ENCODE measurements around the gene TUT4. TPM values are rescaled to one million over a fixed set of nuclear protein-coding genes. Genes with fewer than 3 reads are reported as not detected.
A peak's percentile ranks its signal among the peaks of the same experiment; 100 is the strongest.

The TUT4 gene
- total and polyA plus RNA-seq, 2 experiments from 2014 or later: 69.9 to 116 TPM

DNA sequence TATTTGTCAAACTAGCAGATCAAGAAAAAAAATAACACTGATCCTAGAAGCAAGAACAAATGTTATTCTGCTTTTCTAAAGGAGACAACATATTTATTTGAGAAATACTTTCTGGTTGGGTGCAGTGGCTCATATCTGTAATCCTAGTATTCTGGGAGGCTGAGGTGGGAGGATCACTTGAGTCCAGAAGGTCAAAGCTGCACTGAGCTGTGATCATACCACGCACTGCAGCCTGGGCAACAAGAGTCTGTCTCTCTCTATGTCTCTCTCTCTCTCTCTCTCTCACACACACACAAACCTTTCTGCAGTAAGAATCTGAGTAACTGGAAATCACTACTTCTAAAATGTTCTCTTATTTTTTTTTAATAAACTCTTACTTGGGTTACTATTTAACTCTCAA is 117.2 kb downstream of the TUT4 start:
- Histone ChIP-seq H4K20me1 (replicated peaks; ENCODE audit: insufficient read depth) (no peaks in the 10 kb centered on the region), H2AFZ (no peak overlapping the region), H3K4me3 (no peak overlapping the region), H3K9me2 (ENCODE audit: insufficient read depth) (no peaks in the 10 kb centered on the region), H3K79me2 (replicated peaks; ENCODE audit: insufficient read depth) (no peaks in the 10 kb centered on the region), H3K27me3 (ENCODE audit: insufficient read depth) (no peaks in the 10 kb centered on the region), H3K27ac (ENCODE audit: low read depth) (peak overlapping the region; percentile 57; the same call in 1 of the 2 replicates), H3K4me1 (ENCODE audit: insufficient read depth) (peaks cover 9% of the 10 kb centered on the region), H3F3A (replicated peaks; ENCODE audit: low read depth) (no peaks in the 10 kb centered on the region), H3K4me2 (no peak overlapping the region), H3K36me3 (ENCODE audit: insufficient read depth) (peaks cover 8% of the 10 kb centered on the region; the same call in 1 of the 2 replicates)
- Mint-ChIP-seq H3K36me3 (ENCODE audit: low read depth) (peaks cover 22% of the 10 kb centered on the region), H3K27ac (no peak overlapping the region), H3K27me3 (ENCODE audit: insufficient read depth, low read depth, poor library complexity) (peaks cover 3% of the 10 kb centered on the region), H3K9me3 (no peaks in the 10 kb centered on the region), H3K4me3 (no peak overlapping the region), H3K4me1 (peaks cover 12% of the 10 kb centered on the region; the same call in 2 of the 3 replicates)
- ATAC-seq (no peak), DNase-seq (ENCODE audit: low spot score) (no peak)
- TF ChIP-seq, protein P1, sequence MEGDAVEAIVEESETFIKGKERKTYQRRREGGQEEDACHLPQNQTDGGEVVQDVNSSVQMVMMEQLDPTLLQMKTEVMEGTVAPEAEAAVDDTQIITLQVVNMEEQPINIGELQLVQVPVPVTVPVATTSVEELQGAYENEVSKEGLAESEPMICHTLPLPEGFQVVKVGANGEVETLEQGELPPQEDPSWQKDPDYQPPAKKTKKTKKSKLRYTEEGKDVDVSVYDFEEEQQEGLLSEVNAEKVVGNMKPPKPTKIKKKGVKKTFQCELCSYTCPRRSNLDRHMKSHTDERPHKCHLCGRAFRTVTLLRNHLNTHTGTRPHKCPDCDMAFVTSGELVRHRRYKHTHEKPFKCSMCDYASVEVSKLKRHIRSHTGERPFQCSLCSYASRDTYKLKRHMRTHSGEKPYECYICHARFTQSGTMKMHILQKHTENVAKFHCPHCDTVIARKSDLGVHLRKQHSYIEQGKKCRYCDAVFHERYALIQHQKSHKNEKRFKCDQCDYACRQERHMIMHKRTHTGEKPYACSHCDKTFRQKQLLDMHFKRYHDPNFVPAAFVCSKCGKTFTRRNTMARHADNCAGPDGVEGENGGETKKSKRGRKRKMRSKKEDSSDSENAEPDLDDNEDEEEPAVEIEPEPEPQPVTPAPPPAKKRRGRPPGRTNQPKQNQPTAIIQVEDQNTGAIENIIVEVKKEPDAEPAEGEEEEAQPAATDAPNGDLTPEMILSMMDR (conservative IDR thresholded peaks at IDR 0.05; ENCODE audit: low read depth in 2 of 2): no peak
- TF ChIP-seq, protein P2, sequence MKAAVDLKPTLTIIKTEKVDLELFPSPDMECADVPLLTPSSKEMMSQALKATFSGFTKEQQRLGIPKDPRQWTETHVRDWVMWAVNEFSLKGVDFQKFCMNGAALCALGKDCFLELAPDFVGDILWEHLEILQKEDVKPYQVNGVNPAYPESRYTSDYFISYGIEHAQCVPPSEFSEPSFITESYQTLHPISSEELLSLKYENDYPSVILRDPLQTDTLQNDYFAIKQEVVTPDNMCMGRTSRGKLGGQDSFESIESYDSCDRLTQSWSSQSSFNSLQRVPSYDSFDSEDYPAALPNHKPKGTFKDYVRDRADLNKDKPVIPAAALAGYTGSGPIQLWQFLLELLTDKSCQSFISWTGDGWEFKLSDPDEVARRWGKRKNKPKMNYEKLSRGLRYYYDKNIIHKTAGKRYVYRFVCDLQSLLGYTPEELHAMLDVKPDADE (IDR thresholded peaks at IDR 0.05): no peak
- TF ChIP-seq, protein P3, sequence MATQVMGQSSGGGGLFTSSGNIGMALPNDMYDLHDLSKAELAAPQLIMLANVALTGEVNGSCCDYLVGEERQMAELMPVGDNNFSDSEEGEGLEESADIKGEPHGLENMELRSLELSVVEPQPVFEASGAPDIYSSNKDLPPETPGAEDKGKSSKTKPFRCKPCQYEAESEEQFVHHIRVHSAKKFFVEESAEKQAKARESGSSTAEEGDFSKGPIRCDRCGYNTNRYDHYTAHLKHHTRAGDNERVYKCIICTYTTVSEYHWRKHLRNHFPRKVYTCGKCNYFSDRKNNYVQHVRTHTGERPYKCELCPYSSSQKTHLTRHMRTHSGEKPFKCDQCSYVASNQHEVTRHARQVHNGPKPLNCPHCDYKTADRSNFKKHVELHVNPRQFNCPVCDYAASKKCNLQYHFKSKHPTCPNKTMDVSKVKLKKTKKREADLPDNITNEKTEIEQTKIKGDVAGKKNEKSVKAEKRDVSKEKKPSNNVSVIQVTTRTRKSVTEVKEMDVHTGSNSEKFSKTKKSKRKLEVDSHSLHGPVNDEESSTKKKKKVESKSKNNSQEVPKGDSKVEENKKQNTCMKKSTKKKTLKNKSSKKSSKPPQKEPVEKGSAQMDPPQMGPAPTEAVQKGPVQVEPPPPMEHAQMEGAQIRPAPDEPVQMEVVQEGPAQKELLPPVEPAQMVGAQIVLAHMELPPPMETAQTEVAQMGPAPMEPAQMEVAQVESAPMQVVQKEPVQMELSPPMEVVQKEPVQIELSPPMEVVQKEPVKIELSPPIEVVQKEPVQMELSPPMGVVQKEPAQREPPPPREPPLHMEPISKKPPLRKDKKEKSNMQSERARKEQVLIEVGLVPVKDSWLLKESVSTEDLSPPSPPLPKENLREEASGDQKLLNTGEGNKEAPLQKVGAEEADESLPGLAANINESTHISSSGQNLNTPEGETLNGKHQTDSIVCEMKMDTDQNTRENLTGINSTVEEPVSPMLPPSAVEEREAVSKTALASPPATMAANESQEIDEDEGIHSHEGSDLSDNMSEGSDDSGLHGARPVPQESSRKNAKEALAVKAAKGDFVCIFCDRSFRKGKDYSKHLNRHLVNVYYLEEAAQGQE (IDR thresholded peaks at IDR 0.05; ENCODE audit: unreplicated experiment): no peak
- no peak for TF ChIP-seq POLR2AphosphoS5 (IDR thresholded peaks at IDR 0.05; ENCODE audit: low read depth)
- TF ChIP-seq STAT1 (IDR thresholded peaks at IDR 0.05; ENCODE audit: unreplicated experiment): no peak
- TF ChIP-seq, protein P4, sequence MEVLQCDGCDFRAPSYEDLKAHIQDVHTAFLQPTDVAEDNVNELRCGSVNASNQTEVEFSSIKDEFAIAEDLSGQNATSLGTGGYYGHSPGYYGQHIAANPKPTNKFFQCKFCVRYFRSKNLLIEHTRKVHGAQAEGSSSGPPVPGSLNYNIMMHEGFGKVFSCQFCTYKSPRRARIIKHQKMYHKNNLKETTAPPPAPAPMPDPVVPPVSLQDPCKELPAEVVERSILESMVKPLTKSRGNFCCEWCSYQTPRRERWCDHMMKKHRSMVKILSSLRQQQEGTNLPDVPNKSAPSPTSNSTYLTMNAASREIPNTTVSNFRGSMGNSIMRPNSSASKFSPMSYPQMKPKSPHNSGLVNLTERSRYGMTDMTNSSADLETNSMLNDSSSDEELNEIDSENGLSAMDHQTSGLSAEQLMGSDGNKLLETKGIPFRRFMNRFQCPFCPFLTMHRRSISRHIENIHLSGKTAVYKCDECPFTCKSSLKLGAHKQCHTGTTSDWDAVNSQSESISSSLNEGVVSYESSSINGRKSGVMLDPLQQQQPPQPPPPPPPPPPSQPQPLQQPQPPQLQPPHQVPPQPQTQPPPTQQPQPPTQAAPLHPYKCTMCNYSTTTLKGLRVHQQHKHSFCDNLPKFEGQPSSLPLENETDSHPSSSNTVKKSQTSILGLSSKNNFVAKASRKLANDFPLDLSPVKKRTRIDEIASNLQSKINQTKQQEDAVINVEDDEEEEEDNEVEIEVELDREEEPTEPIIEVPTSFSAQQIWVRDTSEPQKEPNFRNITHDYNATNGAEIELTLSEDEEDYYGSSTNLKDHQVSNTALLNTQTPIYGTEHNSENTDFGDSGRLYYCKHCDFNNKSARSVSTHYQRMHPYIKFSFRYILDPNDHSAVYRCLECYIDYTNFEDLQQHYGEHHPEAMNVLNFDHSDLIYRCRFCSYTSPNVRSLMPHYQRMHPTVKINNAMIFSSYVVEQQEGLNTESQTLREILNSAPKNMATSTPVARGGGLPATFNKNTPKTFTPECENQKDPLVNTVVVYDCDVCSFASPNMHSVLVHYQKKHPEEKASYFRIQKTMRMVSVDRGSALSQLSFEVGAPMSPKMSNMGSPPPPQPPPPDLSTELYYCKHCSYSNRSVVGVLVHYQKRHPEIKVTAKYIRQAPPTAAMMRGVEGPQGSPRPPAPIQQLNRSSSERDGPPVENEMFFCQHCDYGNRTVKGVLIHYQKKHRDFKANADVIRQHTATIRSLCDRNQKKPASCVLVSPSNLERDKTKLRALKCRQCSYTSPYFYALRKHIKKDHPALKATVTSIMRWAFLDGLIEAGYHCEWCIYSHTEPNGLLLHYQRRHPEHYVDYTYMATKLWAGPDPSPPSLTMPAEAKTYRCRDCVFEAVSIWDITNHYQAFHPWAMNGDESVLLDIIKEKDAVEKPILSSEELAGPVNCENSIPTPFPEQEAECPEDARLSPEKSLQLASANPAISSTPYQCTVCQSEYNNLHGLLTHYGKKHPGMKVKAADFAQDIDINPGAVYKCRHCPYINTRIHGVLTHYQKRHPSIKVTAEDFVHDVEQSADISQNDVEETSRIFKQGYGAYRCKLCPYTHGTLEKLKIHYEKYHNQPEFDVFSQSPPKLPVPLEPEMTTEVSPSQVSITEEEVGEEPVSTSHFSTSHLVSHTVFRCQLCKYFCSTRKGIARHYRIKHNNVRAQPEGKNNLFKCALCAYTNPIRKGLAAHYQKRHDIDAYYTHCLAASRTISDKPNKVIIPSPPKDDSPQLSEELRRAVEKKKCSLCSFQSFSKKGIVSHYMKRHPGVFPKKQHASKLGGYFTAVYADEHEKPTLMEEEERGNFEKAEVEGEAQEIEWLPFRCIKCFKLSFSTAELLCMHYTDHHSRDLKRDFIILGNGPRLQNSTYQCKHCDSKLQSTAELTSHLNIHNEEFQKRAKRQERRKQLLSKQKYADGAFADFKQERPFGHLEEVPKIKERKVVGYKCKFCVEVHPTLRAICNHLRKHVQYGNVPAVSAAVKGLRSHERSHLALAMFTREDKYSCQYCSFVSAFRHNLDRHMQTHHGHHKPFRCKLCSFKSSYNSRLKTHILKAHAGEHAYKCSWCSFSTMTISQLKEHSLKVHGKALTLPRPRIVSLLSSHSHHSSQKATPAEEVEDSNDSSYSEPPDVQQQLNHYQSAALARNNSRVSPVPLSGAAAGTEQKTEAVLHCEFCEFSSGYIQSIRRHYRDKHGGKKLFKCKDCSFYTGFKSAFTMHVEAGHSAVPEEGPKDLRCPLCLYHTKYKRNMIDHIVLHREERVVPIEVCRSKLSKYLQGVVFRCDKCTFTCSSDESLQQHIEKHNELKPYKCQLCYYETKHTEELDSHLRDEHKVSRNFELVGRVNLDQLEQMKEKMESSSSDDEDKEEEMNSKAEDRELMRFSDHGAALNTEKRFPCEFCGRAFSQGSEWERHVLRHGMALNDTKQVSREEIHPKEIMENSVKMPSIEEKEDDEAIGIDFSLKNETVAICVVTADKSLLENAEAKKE (CRISPR knock-in tag; IDR thresholded peaks at IDR 0.05): no peak
- TF ChIP-seq ZNF331 (CRISPR knock-in tag; IDR thresholded peaks at IDR 0.05; ENCODE audit: low read depth): no peak
- TF ChIP-seq EZH2phosphoT487 (IDR thresholded peaks at IDR 0.05; ENCODE audit: unreplicated experiment): no peak
- TF ChIP-seq CREB1 (CRISPR knock-in tag; IDR thresholded peaks at IDR 0.05; ENCODE audit: low read depth): no peak
- no peak for TF ChIP-seq NANOG (IDR thresholded peaks at IDR 0.05; ENCODE audit: borderline replicate concordance)
- TF ChIP-seq ZNF114 (CRISPR knock-in tag; IDR thresholded peaks at IDR 0.05): no peak
- TF ChIP-seq EZH2 (IDR thresholded peaks at IDR 0.05; ENCODE audit: low read depth, unreplicated experiment): no peak
- TF ChIP-seq JUNB (IDR thresholded peaks at IDR 0.05; ENCODE audit: unreplicated experiment): no peak

Measured in GM23338 (cell line).